Endothelial cell of umbilical vein (primary cell): ENCODE measurements around the gene CALCA. TPM values are rescaled to one million over a fixed set of nuclear protein-coding genes. Genes with fewer than 3 reads are reported as not detected.

ENCODE experiments used
- BruUV-seq: library from RNA; stranded (reverse); fragments of 400-500 nt; replicated peaks from 2 replicates; lab custom pipeline; 2021; lab: Mats Ljungman, UMichigan
- CTCF ChIA-PET: fragments of 300-600, 350-600 bp; sonication (Branson Sonifier 250); formaldehyde crosslinking; loops from one replicate; lab custom pipeline; 2021; ENCODE audit warnings: antibody characterized with exemption, inconsistent platforms; lab: Charles Lee
- POLR2A ChIA-PET: fragments of 300-600, 350-600 bp; sonication (Branson Sonifier 250); formaldehyde crosslinking; loops from one replicate; lab custom pipeline; 2021; ENCODE audit warnings: antibody characterized with exemption, inconsistent platforms; lab: Charles Lee
- DNase-seq: peaks from one replicate; pipeline ENCODE4 v3.0.0-alpha.2; 2011; ENCODE audit warnings: low read depth, low spot score
- FAIRE-seq: peaks from 2 replicates; lab custom pipeline; 2011; peaks lifted over from hg19 to GRCh38; lab: Jason Lieb, UNC
- H2AFZ ChIP-seq: 2 replicates; pipeline ENCODE4 v1.6.0; 2012; ENCODE audit warnings: low read depth, low read length, control low read depth, inconsistent platforms
- H3K27ac ChIP-seq: 2 replicates; pipeline ENCODE4 v1.5.1; 2011; ENCODE audit warnings: low read depth, mild to moderate bottlenecking, control low read depth, low read length, moderate library complexity; ENCODE audit not compliant: insufficient read depth
- H3K27me3 ChIP-seq, 2 experiments: 2 replicates each; pipeline versions ENCODE4 v1.6.0 to v1.6.1; 2011; ENCODE audit warnings: low read length in 2 of 2, mixed read lengths in 1 of 2; ENCODE audit not compliant: control insufficient read depth in 2 of 2, insufficient read depth in 2 of 2
- H3K36me3 ChIP-seq, 2 experiments: 2 replicates in 1 of 2; 3 replicates in 1 of 2; pipeline ENCODE4 v1.5.1; 2011; ENCODE audit warnings: low read length in 2 of 2, mild to moderate bottlenecking in 1 of 2, moderate library complexity in 1 of 2; ENCODE audit not compliant: control insufficient read depth in 2 of 2, insufficient read depth in 2 of 2; ENCODE audit errors: extremely low read depth in 1 of 2
- H3K4me1 ChIP-seq: 3 replicates; pipeline ENCODE4 v1.5.1; 2011; ENCODE audit warnings: mild to moderate bottlenecking, low read length; ENCODE audit not compliant: control insufficient read depth, insufficient read depth; ENCODE audit errors: extremely low read depth
- H3K4me2 ChIP-seq: 2 replicates; pipeline ENCODE4 v1.6.1; 2011; ENCODE audit warnings: low read length, control low read depth, mixed read lengths; ENCODE audit not compliant: insufficient read depth
- H3K4me3 ChIP-seq, 3 experiments: fragments of 200-600 bp in 1 of 3; sonication (generic), shearing (Covaris generic) in 1 of 3; replicated peaks in 1 of 3; 2 replicates each; pipeline ENCODE4 v1.5.1; 2011 to 2016; ENCODE audit warnings: control low read depth in 3 of 3, low read length in 3 of 3, mild to moderate bottlenecking in 2 of 3, inconsistent platforms in 1 of 3, low read depth in 1 of 3, moderate library complexity in 1 of 3; ENCODE audit not compliant: insufficient read depth in 1 of 3
- H3K79me2 ChIP-seq: 2 replicates; pipeline ENCODE4 v1.6.0; 2012; ENCODE audit warnings: low read length, inconsistent platforms; ENCODE audit not compliant: control insufficient read depth, insufficient read depth
- H3K9ac ChIP-seq: replicated peaks from 2 replicates; pipeline ENCODE3; 2011; ENCODE audit warnings: low read length, control low read depth; ENCODE audit not compliant: insufficient read depth; ENCODE audit errors: extremely low read depth
- H3K9me1 ChIP-seq: replicated peaks from 3 replicates; pipeline ENCODE4 v1.6.0; 2011; ENCODE audit warnings: mild to moderate bottlenecking, low read length; ENCODE audit not compliant: control insufficient read depth, insufficient read depth; ENCODE audit errors: extremely low read depth
- H3K9me3 ChIP-seq: replicated peaks from 2 replicates; pipeline ENCODE4 v1.5.1; 2012; ENCODE audit warnings: low read length, inconsistent platforms; ENCODE audit not compliant: control insufficient read depth, insufficient read depth
- H4K20me1 ChIP-seq: replicated peaks from 2 replicates; pipeline ENCODE3; 2011; ENCODE audit warnings: mild to moderate bottlenecking, low read length; ENCODE audit not compliant: control insufficient read depth, insufficient read depth; ENCODE audit errors: extremely low read depth
- CTCF ChIP-seq, 2 donors: IDR thresholded peaks; 1 replicate in 1 of 2; 2 replicates in 1 of 2; pipeline ENCODE4 v1.5.1; 2011; ENCODE audit warnings: low read length in 2 of 2, mild to moderate bottlenecking in 2 of 2, moderate library complexity in 2 of 2, control low read depth in 1 of 2, inconsistent platforms in 1 of 2, low read depth in 1 of 2; ENCODE audit not compliant: insufficient read depth in 1 of 2; ENCODE audit errors: extremely low read depth in 1 of 2
- EZH2 ChIP-seq: IDR thresholded peaks from 2 replicates; pipeline ENCODE4 v1.6.1; 2012; ENCODE audit warnings: borderline replicate concordance, low read depth, mild to moderate bottlenecking, moderate library complexity, low read length, inconsistent platforms; ENCODE audit not compliant: severe bottlenecking
- FOS ChIP-seq: IDR thresholded peaks from 2 replicates; pipeline ENCODE4 v1.6.1; 2011; ENCODE audit warnings: mild to moderate bottlenecking, low read length, moderate library complexity, borderline replicate concordance; ENCODE audit not compliant: insufficient read depth
- GATA2 ChIP-seq: IDR thresholded peaks from 2 replicates; pipeline ENCODE4 v1.7.0; 2011; ENCODE audit warnings: low read depth, mild to moderate bottlenecking, moderate library complexity, mixed read lengths, low read length; ENCODE audit not compliant: insufficient read length, insufficient read depth
- JUN ChIP-seq: IDR thresholded peaks from 2 replicates; pipeline ENCODE4 v1.6.1; 2011; ENCODE audit warnings: borderline replicate concordance, low read depth; ENCODE audit not compliant: insufficient read length, insufficient read depth
- MYC ChIP-seq: IDR thresholded peaks from one replicate; pipeline ENCODE4 v1.6.1; 2011; ENCODE audit warnings: mild to moderate bottlenecking, low read depth, low read length
- POLR2A ChIP-seq: IDR thresholded peaks from 2 replicates; pipeline ENCODE4 v1.6.1; 2012; ENCODE audit warnings: low read depth, mild to moderate bottlenecking, control low read depth, low read length
- POLR2AphosphoS5 ChIP-seq: IDR thresholded peaks from 2 replicates; pipeline ENCODE4 v1.6.1; 2012; ENCODE audit warnings: low read depth, mild to moderate bottlenecking, control low read depth, low read length, moderate library complexity; ENCODE audit not compliant: insufficient read depth
- dilution Hi-C: fragments of 300-500 bp; cut with MboI; formaldehyde crosslinking; loops from one replicate; pipeline ENCODE4 v1.15.0; 2019; ENCODE audit warnings: low sequenced_read_pairs; ENCODE audit not compliant: extremely low pct_ligation_motif_present
- intact Hi-C: fragments of 100-400 bp; cut with micrococcal nuclease; formaldehyde crosslinking; loops from one replicate; pipeline ENCODE4 v1.10.0; 2022
- polyA plus RNA-seq, 4 experiments: library from polyadenylated mRNA; depleted of rRNA in 3 of 4; stranded (reverse) in 3 of 4; unstranded in 1 of 4; fragments of >200 nt; gene quantifications; 2 replicates each; pipeline versions ENCODE4 v1.2.1 to v1.2.3, GENCODE V29; 2011 to 2012; ENCODE audit warnings: missing spikeins in 1 of 4
- total RNA-seq: library from RNA; stranded (reverse); gene quantifications from 2 replicates; pipeline ENCODE4 v1.2.3, GENCODE V29; 2021
- TF ChIP-seq, protein P1 (sequence below): IDR thresholded peaks from 2 replicates; pipeline ENCODE4 v1.6.1; 2011; ENCODE audit not compliant: insufficient read depth, insufficient read length

Gene CALCA
- total and polyA plus RNA-seq, 2 donors (not counting 3 experiments of a cell fraction or from before 2014, with no cell fraction given): not detected

GRCh38 chr11:14973621-14974514 is 1.7 kb upstream of the CALCA start:
- dilution Hi-C loops (no loop called here), intact Hi-C loops (loop anchor here (1.0 to 2.0 kb wide), 2 partner anchors 32 to 101 kb away; no protein-coding TSS in a partner anchor)
- Histone ChIP-seq H3K9ac (no peak overlapping the region), H4K20me1 (no peaks in the 10 kb centered on the region), H3K27ac (no peak overlapping the region), H3K4me2 (no peak overlapping the region), H2AFZ (peak overlapping the region; percentile 6), H3K36me3 (no peaks in the 10 kb centered on the region), H3K79me2 (no peaks in the 10 kb centered on the region), H3K9me1 (no peaks in the 10 kb centered on the region), H3K9me3 (no peaks in the 10 kb centered on the region), H3K4me1 (peaks cover 3% of the 10 kb centered on the region), H3K4me3 (no peak overlapping the region), H3K27me3 (peaks cover 49 to 55% of the 10 kb centered on the region in 2 experiments)
- ChIA-PET POLR2A (no interaction called here), CTCF (interaction anchor here (0.8 to 3.1 kb wide), 11 partner anchors 19 to 1646 kb away, joined by 3 to 28 read pairs (median 7); no protein-coding TSS in a partner anchor)
- no peak for FAIRE-seq
- TF ChIP-seq EZH2 (peak; percentile 81), POLR2AphosphoS5 (no peak)
- BruUV-seq: no TSS peak
- DNase-seq: peak; percentile 10

DNA sequence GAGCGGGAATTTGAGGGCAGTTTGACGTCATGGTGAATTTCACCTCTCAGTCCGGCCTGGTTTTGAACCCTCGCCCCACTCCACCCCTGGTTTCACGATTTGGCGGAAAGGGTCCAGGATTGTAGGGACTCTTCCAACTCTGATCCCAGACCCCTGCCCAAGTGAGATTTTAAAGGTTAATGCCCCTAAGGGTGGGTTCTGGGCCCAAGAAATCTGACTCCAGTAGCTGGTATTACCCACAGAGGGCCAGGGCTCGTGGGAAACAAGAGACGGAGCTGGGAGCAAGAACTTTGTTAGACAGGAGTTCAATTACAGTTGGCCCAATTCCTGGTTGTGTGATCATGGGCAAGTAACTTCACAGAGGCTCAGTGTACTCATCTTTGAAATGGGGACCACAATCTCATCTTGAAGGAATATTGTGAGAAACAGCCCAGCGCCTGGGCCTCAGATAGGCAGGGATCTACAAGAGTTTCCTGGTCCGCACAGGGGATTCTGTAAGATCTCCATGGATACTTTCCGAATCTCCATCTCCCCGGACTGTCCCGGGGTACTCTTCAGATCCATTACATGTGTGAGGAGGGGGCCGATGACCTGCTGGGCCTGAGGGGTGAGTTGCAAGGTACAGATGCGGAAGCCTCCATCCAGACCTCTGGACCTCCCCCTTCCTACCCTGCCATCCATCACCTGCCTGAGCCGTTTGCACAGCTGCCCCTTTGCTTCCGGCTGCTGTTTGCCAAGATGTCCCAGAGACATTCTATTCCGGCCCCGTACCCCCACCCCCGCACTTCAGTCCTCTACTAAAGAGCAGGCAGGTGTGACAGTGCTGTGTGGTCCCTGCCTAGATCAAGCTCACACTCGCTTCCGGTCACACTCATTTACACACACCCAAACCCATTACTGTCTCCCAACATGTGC is 687 bp upstream of the CALCA start:
- DNase-seq (no peak), FAIRE-seq (no peak)
- no TSS peak for BruUV-seq
- H3K27ac ChIP-seq: no peak overlapping the region
- H3K9me1 ChIP-seq: no peaks in the 10 kb centered on the region
- peaks cover 49 to 55% of the 10 kb centered on the region in 2 experiments for H3K27me3 ChIP-seq
- CTCF ChIA-PET: interaction anchor here (2.5 to 3.1 kb wide), 3 partner anchors 34 to 103 kb away, joined by 20 to 28 read pairs (median 20); no protein-coding TSS in a partner anchor
- dilution Hi-C loops: no loop called here
- no peaks in the 10 kb centered on the region for H4K20me1 ChIP-seq
- no peak overlapping the region for H3K4me2 ChIP-seq
- no peaks in the 10 kb centered on the region for H3K9me3 ChIP-seq
- H3K9ac ChIP-seq: no peak overlapping the region
- no peaks in the 10 kb centered on the region for H3K79me2 ChIP-seq
- H3K4me1 ChIP-seq: peaks cover 3% of the 10 kb centered on the region
- no peak overlapping the region for H2AFZ ChIP-seq
- POLR2A ChIA-PET: no interaction called here
- H3K36me3 ChIP-seq: no peaks in the 10 kb centered on the region
- TF ChIP-seq GATA2 (no peak), CTCF (IDR thresholded peaks at IDR 0.05; ENCODE audit: extremely low read depth in 1 of 2, insufficient read depth in 1 of 2, low read depth in 1 of 2, low read length in 2 of 2) (no peak), EZH2 (no peak), JUN (no peak), MYC (no peak), FOS (no peak), POLR2A (no peak), POLR2AphosphoS5 (no peak)
- TF ChIP-seq, protein P1, sequence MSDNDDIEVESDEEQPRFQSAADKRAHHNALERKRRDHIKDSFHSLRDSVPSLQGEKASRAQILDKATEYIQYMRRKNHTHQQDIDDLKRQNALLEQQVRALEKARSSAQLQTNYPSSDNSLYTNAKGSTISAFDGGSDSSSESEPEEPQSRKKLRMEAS: no peak
- intact Hi-C loops: no loop called here
- H3K4me3 ChIP-seq: no peak overlapping the region
